Measurements from ENCODE around the gene TRIM71.

Gene TRIM71

DNA sequence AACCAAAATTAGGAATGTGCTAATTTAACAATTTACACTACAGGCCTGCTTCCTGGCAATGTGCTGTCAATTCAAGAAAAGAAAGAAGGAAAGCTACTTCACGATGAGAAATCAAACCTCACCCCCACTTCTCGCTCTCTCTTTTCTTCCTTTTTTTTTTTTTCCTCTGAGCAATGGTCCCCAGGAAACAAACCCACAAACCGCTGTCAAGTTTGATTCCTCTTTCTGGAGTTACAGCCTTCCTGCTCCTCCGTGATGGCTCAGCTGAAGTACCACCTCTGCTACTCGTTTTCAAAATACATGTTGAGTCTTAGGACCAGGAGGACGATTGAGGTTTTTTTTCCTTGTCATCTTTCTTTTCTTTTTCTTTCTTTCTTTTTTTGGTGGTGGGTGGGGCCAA is 3.4 kb upstream of the TRIM71 start:
- DNase-seq (ENCODE audit: low read depth): no peak
- in situ Hi-C loops (cut with HindIII; ENCODE audit: low sequenced_read_pairs): no loop called here
- TF ChIP-seq, protein P1, sequence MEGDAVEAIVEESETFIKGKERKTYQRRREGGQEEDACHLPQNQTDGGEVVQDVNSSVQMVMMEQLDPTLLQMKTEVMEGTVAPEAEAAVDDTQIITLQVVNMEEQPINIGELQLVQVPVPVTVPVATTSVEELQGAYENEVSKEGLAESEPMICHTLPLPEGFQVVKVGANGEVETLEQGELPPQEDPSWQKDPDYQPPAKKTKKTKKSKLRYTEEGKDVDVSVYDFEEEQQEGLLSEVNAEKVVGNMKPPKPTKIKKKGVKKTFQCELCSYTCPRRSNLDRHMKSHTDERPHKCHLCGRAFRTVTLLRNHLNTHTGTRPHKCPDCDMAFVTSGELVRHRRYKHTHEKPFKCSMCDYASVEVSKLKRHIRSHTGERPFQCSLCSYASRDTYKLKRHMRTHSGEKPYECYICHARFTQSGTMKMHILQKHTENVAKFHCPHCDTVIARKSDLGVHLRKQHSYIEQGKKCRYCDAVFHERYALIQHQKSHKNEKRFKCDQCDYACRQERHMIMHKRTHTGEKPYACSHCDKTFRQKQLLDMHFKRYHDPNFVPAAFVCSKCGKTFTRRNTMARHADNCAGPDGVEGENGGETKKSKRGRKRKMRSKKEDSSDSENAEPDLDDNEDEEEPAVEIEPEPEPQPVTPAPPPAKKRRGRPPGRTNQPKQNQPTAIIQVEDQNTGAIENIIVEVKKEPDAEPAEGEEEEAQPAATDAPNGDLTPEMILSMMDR (IDR thresholded peaks at IDR 0.05; ENCODE audit: low read depth, low read length, missing control alignments): no peak
- no peak overlapping the region for H3K4me3 ChIP-seq (ENCODE audit: low read depth, low read length)

DNA sequence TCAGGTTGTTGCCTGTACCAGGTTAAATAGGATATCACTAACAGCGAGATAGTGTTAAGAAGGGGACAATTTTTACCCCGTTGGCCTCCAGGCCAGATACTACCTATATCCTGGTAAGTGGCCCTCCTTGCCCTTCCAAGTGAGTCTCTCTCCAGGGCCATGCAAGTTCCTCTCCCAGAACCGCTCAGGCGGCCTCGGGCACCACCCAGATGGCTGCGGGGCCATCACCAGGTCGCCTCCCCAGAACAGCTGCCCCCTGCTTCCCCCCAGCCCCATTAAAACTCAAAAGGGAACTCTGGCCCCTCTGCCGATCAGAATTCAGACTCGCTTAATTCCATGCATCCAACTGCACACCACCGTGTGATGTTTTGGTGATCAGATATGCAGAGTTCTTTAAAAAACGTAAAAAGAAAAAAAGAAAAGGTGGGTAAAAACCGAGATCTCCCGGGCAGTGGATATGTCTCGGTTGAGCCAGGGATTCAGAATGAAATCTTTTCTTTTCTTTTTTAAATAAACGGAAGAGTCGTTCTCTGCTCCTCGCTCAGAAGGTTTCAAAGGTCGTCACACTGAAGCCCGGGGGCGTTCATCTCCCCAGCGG is 1.9 kb upstream of the TRIM71 start:
- in situ Hi-C loops (cut with HindIII; ENCODE audit: low sequenced_read_pairs): no loop called here
- TF ChIP-seq, protein P1 (IDR thresholded peaks at IDR 0.05; ENCODE audit: low read depth, low read length, missing control alignments): no peak
- no peak for DNase-seq (ENCODE audit: low read depth)
- H3K4me3 ChIP-seq (ENCODE audit: low read depth, low read length): no peak overlapping the region

DNA sequence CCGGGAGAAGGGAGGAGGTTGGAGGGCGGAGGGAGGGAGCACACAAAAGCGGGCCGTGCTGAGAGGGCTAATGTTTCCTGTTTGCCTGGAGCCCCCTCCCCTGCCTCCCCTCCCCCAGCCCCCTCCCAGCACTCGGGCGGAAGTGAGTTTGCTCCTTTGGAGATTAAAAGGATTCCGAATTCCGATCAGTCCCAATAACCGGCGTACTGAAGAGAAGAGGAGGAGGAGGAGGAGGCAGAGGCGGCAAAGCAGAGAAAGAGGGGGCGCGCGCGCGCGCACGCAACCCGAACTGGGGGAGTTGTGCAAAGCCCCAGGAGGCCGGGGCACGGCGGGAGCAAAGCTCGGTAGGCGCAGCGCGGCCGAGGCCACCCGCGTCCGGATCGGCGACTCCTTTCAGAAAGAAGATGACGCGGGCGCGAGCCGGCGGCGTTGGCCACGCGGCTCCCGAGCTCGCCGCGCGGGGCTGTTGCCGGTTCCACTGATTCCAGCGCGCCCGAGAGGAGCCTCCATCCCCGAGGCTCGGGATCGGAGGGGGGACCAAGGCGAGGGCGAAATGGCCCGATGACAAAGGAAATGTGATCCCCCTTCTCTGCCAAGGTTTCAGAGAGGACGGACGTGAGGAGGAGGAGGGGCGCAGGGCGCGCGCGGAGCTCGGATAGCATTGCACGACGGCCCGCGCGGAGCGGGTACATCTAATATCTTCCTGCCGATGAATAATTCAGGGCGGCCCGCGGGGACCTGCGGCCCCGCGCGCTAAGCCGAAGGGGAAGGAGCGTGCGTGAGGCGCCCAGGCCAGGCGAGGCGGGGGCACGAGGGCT is 1.1 kb upstream of the TRIM71 start:
- H3K4me3 ChIP-seq (ENCODE audit: low read depth, low read length): peak overlapping the region; percentile 24
- DNase-seq (ENCODE audit: low read depth): no peak
- TF ChIP-seq, protein P1 (IDR thresholded peaks at IDR 0.05; ENCODE audit: low read depth, low read length, missing control alignments): no peak
- in situ Hi-C loops (cut with HindIII; ENCODE audit: low sequenced_read_pairs): no loop called here

DNA sequence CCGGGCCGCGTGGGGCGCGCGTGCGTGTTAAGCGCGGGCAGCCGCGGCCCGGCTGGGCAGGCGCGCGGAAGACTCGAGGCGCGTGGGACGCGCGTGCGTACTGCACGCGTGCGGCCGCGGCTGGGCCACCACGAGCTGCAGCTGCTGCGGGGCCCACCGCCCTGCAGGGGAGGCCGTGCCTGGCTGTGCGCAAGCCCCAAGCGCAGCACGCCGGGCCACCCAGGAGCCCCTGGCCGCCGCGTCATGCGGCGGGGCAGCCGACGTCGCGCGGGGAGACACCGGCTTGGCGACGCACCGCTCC is 590 bp upstream of the TRIM71 start:
- TF ChIP-seq, protein P1 (IDR thresholded peaks at IDR 0.05; ENCODE audit: low read depth, low read length, missing control alignments): no peak
- DNase-seq (ENCODE audit: low read depth): no peak
- in situ Hi-C loops (cut with HindIII; ENCODE audit: low sequenced_read_pairs): no loop called here
- H3K4me3 ChIP-seq (ENCODE audit: low read depth, low read length): peak overlapping the region; percentile 24

DNA sequence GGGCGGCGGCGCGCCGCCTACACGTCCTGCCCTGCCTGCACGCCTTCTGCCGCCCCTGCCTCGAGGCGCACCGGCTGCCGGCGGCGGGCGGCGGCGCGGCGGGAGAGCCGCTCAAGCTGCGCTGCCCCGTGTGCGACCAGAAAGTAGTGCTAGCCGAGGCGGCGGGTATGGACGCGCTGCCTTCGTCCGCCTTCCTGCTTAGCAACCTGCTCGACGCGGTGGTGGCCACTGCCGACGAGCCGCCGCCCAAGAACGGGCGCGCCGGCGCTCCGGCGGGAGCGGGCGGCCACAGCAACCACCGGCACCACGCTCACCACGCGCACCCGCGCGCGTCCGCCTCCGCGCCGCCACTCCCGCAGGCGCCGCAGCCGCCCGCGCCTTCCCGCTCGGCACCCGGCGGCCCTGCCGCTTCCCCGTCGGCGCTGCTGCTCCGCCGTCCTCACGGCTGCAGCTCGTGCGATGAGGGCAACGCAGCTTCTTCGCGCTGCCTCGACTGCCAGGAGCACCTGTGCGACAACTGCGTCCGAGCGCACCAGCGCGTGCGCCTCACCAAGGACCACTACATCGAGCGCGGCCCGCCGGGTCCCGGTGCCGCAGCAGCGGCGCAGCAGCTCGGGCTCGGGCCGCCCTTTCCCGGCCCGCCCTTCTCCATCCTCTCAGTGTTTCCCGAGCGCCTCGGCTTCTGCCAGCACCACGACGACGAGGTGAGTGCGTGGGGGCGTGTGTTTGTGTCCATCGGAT is 602 bp downstream of the TRIM71 start:
- in situ Hi-C loops (cut with HindIII; ENCODE audit: low sequenced_read_pairs): no loop called here
- TF ChIP-seq, protein P1 (IDR thresholded peaks at IDR 0.05; ENCODE audit: low read depth, low read length, missing control alignments): no peak

DNA sequence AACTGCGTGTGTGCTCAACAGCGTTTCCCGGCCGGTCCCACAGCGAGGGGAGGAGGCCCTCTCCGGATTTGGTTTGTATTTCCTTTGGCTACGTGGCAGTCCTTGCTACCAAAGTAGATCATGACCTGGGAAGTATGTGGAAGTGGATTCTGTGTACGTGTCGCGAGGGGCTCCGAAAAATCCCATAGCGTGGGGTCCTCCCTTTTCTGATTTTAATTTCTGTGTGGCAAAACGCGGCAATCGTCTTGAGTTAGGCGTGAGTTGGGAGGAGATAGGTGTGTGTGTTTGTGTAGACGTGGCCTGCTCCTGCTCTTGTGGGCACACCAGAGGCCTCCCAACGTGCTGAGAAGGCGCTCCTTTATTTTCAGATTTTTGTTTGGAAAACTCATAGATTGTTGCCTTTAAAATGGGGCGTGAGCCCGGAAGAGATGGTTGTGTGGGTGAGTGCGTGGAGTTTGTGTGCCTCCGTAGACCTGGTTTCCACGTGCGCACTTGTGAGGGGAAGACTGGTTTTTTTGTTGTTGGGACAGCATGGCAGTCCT is 1.2 kb downstream of the TRIM71 start:
- H3K4me3 ChIP-seq (ENCODE audit: low read depth, low read length): no peak overlapping the region
- in situ Hi-C loops (cut with HindIII; ENCODE audit: low sequenced_read_pairs): no loop called here
- no peak for DNase-seq (ENCODE audit: low read depth)
- TF ChIP-seq, protein P1 (IDR thresholded peaks at IDR 0.05; ENCODE audit: low read depth, low read length, missing control alignments): no peak

More for the DNA sequence above, 602 bp downstream of the TRIM71 start:
- H3K4me3 ChIP-seq (ENCODE audit: low read depth, low read length): no peak overlapping the region
- DNase-seq (ENCODE audit: low read depth): no peak

All from astrocyte of the cerebellum (primary cell).